Measurements from ENCODE around the gene KRT71.

The KRT71 gene

GRCh38 chr12:52575256-52575655 is 22.3 kb upstream of the KRT71 start:
- DNase-seq (ENCODE audit: low read depth): no peak

- DNase-seq (ENCODE audit: low read depth): no peak
Measured at GRCh38 chr12:52573743-52574142, 20.8 kb upstream of the KRT71 start, which contains the start of gene KRT74. TSS of gene KRT74 (minus strand) at chr12:52573843. CDS start at chr12:52573777, 66 bp downstream.

GRCh38 chr12:52573306-52573705 is 20.4 kb upstream of the KRT71 start:
- no peak for DNase-seq (ENCODE audit: low read depth)

- no peak for DNase-seq (ENCODE audit: low read depth)
Measured at GRCh38 chr12:52570511-52570910, 17.6 kb upstream of the KRT71 start.

GRCh38 chr12:52568111-52568510 is 15.2 kb upstream of the KRT71 start:
- no peak for DNase-seq (ENCODE audit: low read depth)

GRCh38 chr12:52566847-52567291 is 13.9 kb upstream of the KRT71 start:
- no peak for DNase-seq (ENCODE audit: low read depth)

- DNase-seq (ENCODE audit: low read depth): no peak
Measured at GRCh38 chr12:52564582-52564981, 11.6 kb upstream of the KRT71 start.

- DNase-seq (ENCODE audit: low read depth): no peak
Measured at GRCh38 chr12:52561880-52562449, 9.0 kb upstream of the KRT71 start.

- no peak for DNase-seq (ENCODE audit: low read depth)
Measured at GRCh38 chr12:52559979-52560378, 7.0 kb upstream of the KRT71 start.

GRCh38 chr12:52558781-52559445 is 6.0 kb upstream of the KRT71 start:
- no peak for DNase-seq (ENCODE audit: low read depth)

- DNase-seq (ENCODE audit: low read depth): no peak
Measured at GRCh38 chr12:52557476-52557875, 4.5 kb upstream of the KRT71 start.

- DNase-seq (ENCODE audit: low read depth): no peak
Measured at GRCh38 chr12:52555577-52555976, 2.6 kb upstream of the KRT71 start.

GRCh38 chr12:52552055-52552454 is 890 bp downstream of the KRT71 start:
- DNase-seq (ENCODE audit: low read depth): no peak

- DNase-seq (ENCODE audit: low read depth): no peak
Measured at GRCh38 chr12:52551216-52551865, 1.6 kb downstream of the KRT71 start.

- DNase-seq (ENCODE audit: low read depth): no peak
Measured at GRCh38 chr12:52546126-52546525, 6.8 kb downstream of the KRT71 start.

- no peak for DNase-seq (ENCODE audit: low read depth)
Measured at GRCh38 chr12:52543985-52544883, 8.7 kb downstream of the KRT71 start.

GRCh38 chr12:52542785-52543318 is 10.1 kb downstream of the KRT71 start:
- no peak for DNase-seq (ENCODE audit: low read depth)

GRCh38 chr12:52542157-52542556 is 10.8 kb downstream of the KRT71 start:
- DNase-seq (ENCODE audit: low read depth): no peak

GRCh38 chr12:52541709-52542108 is 11.2 kb downstream of the KRT71 start:
- no peak for DNase-seq (ENCODE audit: low read depth)

GRCh38 chr12:52540531-52540930 is 12.4 kb downstream of the KRT71 start:
- no peak for DNase-seq (ENCODE audit: low read depth)

- no peak for DNase-seq (ENCODE audit: low read depth)
Measured at GRCh38 chr12:52539821-52540173, 13.1 kb downstream of the KRT71 start.

Data from GM04503 (cell line).